Activated CD4-positive, alpha-beta memory T cell treated with anti-CD3 and anti-CD28 coated beads for 36 hours (primary cell): ENCODE results near the gene DUS4L. TPM values are rescaled to one million over a fixed set of nuclear protein-coding genes. Genes with fewer than 3 reads are reported as not detected.
"Not testable (repeated sequence)": the region's sequence is repeated elsewhere in the genome, so short reads cannot be mapped to it uniquely, and the experiment has no call there.

ENCODE experiments used
- CTCF ChIA-PET: fragments of 350-600 bp; sonication (Branson Sonifier 250); formaldehyde crosslinking; loops from one replicate; lab custom pipeline; 2021; ENCODE audit warnings: antibody characterized with exemption, inconsistent platforms; lab: Charles Lee
- POLR2A ChIA-PET: fragments of 350-600 bp; sonication (Branson Sonifier 250); formaldehyde crosslinking; loops from one replicate; lab custom pipeline; 2021; ENCODE audit warnings: antibody characterized with exemption; lab: Charles Lee
- DNase-seq: peaks from one replicate; pipeline ENCODE4 v3.0.0-alpha.2; 2020
- H3K27ac Mint-ChIP-seq: one replicate; pipeline ENCODE4 v1.8.0; 2021; ENCODE audit warnings: mixed read lengths
- H3K27me3 Mint-ChIP-seq: one replicate; pipeline ENCODE4 v1.8.0; 2021; ENCODE audit warnings: mixed read lengths
- H3K36me3 Mint-ChIP-seq: one replicate; pipeline ENCODE4 v1.8.0; 2021; ENCODE audit warnings: mixed read lengths
- H3K4me1 Mint-ChIP-seq: one replicate; pipeline ENCODE4 v1.8.0; 2021; ENCODE audit warnings: low read depth, mixed read lengths
- H3K4me3 Mint-ChIP-seq: one replicate; pipeline ENCODE4 v1.8.0; 2021; ENCODE audit warnings: mild to moderate bottlenecking, mixed read lengths
- H3K9me3 Mint-ChIP-seq: one replicate; pipeline ENCODE4 v1.8.0; 2021; ENCODE audit warnings: mixed read lengths
- intact Hi-C: fragments of 100-400 bp; cut with micrococcal nuclease; formaldehyde crosslinking; loops from one replicate; pipeline ENCODE4 v1.15.1; 2023
- total RNA-seq, 2 experiments: library from RNA; stranded (reverse); gene quantifications; one replicate each; pipeline ENCODE4 v1.2.3, GENCODE V29; 2021

Gene DUS4L, protein sequence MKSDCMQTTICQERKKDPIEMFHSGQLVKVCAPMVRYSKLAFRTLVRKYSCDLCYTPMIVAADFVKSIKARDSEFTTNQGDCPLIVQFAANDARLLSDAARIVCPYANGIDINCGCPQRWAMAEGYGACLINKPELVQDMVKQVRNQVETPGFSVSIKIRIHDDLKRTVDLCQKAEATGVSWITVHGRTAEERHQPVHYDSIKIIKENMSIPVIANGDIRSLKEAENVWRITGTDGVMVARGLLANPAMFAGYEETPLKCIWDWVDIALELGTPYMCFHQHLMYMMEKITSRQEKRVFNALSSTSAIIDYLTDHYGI
- 10 to 100 TPM; 11.8 to 12.4 TPM for total RNA-seq

GRCh38 chr7:107563775-107564552 is at the start of gene DUS4L, which contains the start of gene COG5:
Gene DUS4L, plus strand, starts transcription at chr7:107563971. Its CDS starts 3,100 bp downstream, at chr7:107567071.
Gene COG5, minus strand, starts transcription at chr7:107563920. Its CDS starts 24 bp downstream, at chr7:107563896.
- H3K27ac Mint-ChIP-seq, result peak within 1 kb of the TSS; percentile 90
- peaks cover 9% of the 10 kb centered on the region for H3K36me3 Mint-ChIP-seq

DNA sequence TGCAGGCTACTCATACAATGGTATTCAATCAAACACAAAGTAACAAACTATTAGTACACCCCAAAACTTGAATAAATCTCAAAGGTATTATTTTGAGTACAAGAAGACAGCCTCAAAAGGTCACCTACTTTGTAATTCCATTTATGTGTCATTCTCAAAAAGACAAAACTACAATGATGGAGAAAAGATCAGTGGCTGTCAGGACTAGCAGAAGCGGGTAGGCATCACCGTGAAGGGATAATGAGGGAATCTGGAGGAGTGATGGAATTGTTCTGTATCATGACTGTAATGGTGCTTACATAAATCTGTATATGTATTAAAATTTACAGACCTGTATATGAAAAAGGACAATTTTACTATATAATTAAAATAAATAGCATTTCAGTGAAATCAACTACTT is 37.1 kb upstream of the DUS4L start:
- ChIA-PET CTCF (no interaction called here), POLR2A (no interaction called here)
- Mint-ChIP-seq H3K36me3 (peaks cover 34% of the 10 kb centered on the region), H3K4me3 (no peak overlapping the region), H3K4me1 (peaks cover 7% of the 10 kb centered on the region), H3K9me3 (no peaks in the 10 kb centered on the region), H3K27ac (no peak overlapping the region), H3K27me3 (no peaks in the 10 kb centered on the region)
- no peak for DNase-seq
- intact Hi-C loops, result no loop called here

More at GRCh38 chr7:107563775-107564552, at the start of gene DUS4L, which contains the start of gene COG5:
- Mint-ChIP-seq H3K27me3 (no peaks in the 10 kb centered on the region), H3K4me1 (peaks cover 57% of the 10 kb centered on the region), H3K4me3 (peak within 1 kb of the TSS; percentile 92), H3K9me3 (no peaks in the 10 kb centered on the region)
- CTCF ChIA-PET, result interaction anchor here (1.0 to 2.1 kb wide), 9 partner anchors 18 to 417 kb away, joined by 3 to 11 read pairs (median 4); partner anchors contain the start of gene CBLL1
- POLR2A ChIA-PET, result interaction anchor here (1.1 to 2.1 kb wide), 5 partner anchors 15 to 394 kb away, joined by 3 to 14 read pairs (median 8); partner anchors contain the start of genes CBLL1, HBP1 and SLC26A4
- peak; percentile 92 for DNase-seq
- intact Hi-C loops, result loop anchor here (1.0 to 5.0 kb wide), 9 partner anchors 16 to 697 kb away; partner anchors contain the start of genes BCAP29, DLD, PIK3CG and SLC26A4

DNA sequence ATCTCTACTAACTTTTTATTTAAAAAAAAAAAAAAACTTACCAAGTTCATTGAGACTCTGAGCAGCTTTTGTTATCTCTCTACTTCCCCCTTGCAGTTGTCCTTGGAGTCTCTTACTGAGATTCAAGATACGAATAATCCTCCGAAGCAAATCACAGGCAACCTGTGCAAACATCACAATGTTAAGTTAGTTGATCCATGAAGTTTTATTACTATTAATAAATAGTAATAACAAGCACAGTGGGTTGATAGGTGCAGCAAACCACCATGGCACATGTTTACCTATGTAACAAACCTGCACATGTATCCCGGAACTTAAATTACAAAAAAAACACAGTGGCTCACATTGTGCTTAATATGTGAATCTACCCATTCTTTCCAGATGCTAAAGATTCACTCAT is 36.6 kb upstream of the DUS4L start:
- H3K9me3 Mint-ChIP-seq, result no peaks in the 10 kb centered on the region
- intact Hi-C loops, result no loop called here
- H3K36me3 Mint-ChIP-seq, result peaks cover 29% of the 10 kb centered on the region
- H3K4me1 Mint-ChIP-seq, result peaks cover 5% of the 10 kb centered on the region
- DNase-seq, result no peak
- no peak overlapping the region for H3K27ac Mint-ChIP-seq
- POLR2A ChIA-PET, result interaction anchor here (0.6 kb wide), 1 partner anchor 213 kb away, joined by 3 read pairs; no protein-coding TSS in a partner anchor
- CTCF ChIA-PET, result no interaction called here
- no peak overlapping the region for H3K4me3 Mint-ChIP-seq
- H3K27me3 Mint-ChIP-seq, result no peaks in the 10 kb centered on the region

DNA sequence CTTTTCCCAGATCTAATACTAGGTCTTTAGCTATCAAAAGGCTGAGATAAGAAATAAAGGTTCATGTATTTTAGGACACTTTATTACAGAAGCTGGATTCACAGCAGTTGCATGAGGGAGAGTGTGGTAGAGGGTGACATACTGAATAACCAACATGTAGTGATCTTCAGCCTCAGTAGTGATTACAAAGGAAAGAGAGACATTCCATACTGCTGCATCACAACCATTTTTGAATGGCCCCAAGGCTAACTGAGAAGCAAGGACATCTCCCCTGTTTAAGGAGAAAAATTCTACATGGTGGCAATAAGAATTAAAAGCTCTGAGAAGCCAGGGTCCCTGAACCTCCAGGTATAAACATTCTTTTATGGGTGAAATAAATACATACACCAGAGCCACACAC is 35.3 kb upstream of the DUS4L start:
- no peak for DNase-seq
- Mint-ChIP-seq H3K27ac (no peak overlapping the region), H3K9me3 (no peaks in the 10 kb centered on the region), H3K36me3 (peaks cover 24% of the 10 kb centered on the region), H3K4me3 (no peak overlapping the region), H3K27me3 (no peaks in the 10 kb centered on the region), H3K4me1 (peaks cover 12% of the 10 kb centered on the region)
- POLR2A ChIA-PET, result no interaction called here
- CTCF ChIA-PET, result no interaction called here
- intact Hi-C loops, result no loop called here

GRCh38 chr7:107530751-107531150 is 33.0 kb upstream of the DUS4L start:
- DNase-seq, result no peak
- H3K9me3 Mint-ChIP-seq, result peaks cover 12% of the 10 kb centered on the region
- ChIA-PET POLR2A (no interaction called here), CTCF (no interaction called here)
- H3K4me3 Mint-ChIP-seq, result no peak overlapping the region
- no peaks in the 10 kb centered on the region for H3K27me3 Mint-ChIP-seq
- H3K36me3 Mint-ChIP-seq, result peaks cover 36% of the 10 kb centered on the region
- H3K27ac Mint-ChIP-seq, result no peak overlapping the region
- H3K4me1 Mint-ChIP-seq, result peaks cover 34% of the 10 kb centered on the region
- intact Hi-C loops, result no loop called here

GRCh38 chr7:107534139-107534538 is 29.6 kb upstream of the DUS4L start:
- H3K4me1 Mint-ChIP-seq, result peaks cover 38% of the 10 kb centered on the region
- no peak for DNase-seq
- POLR2A ChIA-PET, result no interaction called here
- intact Hi-C loops, result no loop called here
- CTCF ChIA-PET, result no interaction called here
- H3K9me3 Mint-ChIP-seq, result peaks cover 19% of the 10 kb centered on the region
- peaks cover 47% of the 10 kb centered on the region for H3K36me3 Mint-ChIP-seq
- no peaks in the 10 kb centered on the region for H3K27me3 Mint-ChIP-seq
- no peak overlapping the region for H3K4me3 Mint-ChIP-seq
- no peak overlapping the region for H3K27ac Mint-ChIP-seq

GRCh38 chr7:107537228-107537627 is 26.5 kb upstream of the DUS4L start:
- Mint-ChIP-seq H3K36me3 (peaks cover 49% of the 10 kb centered on the region), H3K9me3 (peaks cover 19% of the 10 kb centered on the region), H3K4me1 (peaks cover 35% of the 10 kb centered on the region)
- intact Hi-C loops, CTCF ChIA-PET, H3K27me3 Mint-ChIP-seq, DNase-seq, H3K27ac Mint-ChIP-seq, H3K4me3 Mint-ChIP-seq, POLR2A ChIA-PET: not testable (repeated sequence)

GRCh38 chr7:107538001-107538400 is 25.8 kb upstream of the DUS4L start:
- POLR2A ChIA-PET, result no interaction called here
- CTCF ChIA-PET, result no interaction called here
- no peak overlapping the region for H3K27ac Mint-ChIP-seq
- intact Hi-C loops, result no loop called here
- peaks cover 51% of the 10 kb centered on the region for H3K36me3 Mint-ChIP-seq
- H3K4me1 Mint-ChIP-seq, result peaks cover 33% of the 10 kb centered on the region
- H3K4me3 Mint-ChIP-seq, result no peak overlapping the region
- H3K27me3 Mint-ChIP-seq, result no peaks in the 10 kb centered on the region
- peaks cover 19% of the 10 kb centered on the region for H3K9me3 Mint-ChIP-seq
- no peak for DNase-seq

DNA sequence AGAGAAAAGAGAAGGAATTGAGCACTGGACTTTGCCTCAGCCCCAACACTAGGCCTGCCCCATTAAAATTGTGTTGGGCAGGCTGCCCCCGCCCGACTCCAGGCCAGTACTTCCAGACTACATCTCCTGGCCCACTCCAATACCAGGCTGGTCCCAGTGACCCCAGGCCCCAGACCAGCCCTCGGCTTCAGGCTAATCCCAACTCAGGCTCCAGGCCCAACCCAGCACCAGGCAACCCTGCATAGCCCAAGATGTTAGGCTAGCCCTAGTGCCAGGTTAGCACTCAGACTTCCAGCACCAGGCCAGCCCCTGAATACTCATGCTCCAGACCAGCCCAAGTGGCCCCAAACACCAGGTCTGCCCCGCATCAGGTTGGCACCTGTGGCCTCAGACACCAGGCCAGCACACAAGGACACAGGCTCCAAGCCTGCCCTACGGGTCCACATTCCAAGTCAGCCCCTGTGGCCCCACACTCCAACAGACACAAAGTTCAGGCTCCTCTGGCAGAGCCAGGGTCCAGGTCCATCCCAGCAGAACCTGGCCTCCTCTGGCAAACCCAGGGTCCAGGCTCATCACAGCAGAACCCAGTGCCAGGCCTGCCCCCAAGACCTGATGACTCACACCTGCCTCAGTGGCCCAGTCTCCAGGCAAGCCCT is 20.3 kb upstream of the DUS4L start:
- Mint-ChIP-seq H3K27ac (no peak overlapping the region), H3K27me3 (no peaks in the 10 kb centered on the region), H3K4me1 (peaks cover 4% of the 10 kb centered on the region), H3K9me3 (peaks cover 14% of the 10 kb centered on the region), H3K4me3 (no peak overlapping the region), H3K36me3 (peaks cover 53% of the 10 kb centered on the region)
- ChIA-PET CTCF (no interaction called here), POLR2A (no interaction called here)
- intact Hi-C loops, result no loop called here
- DNase-seq, result no peak

DNA sequence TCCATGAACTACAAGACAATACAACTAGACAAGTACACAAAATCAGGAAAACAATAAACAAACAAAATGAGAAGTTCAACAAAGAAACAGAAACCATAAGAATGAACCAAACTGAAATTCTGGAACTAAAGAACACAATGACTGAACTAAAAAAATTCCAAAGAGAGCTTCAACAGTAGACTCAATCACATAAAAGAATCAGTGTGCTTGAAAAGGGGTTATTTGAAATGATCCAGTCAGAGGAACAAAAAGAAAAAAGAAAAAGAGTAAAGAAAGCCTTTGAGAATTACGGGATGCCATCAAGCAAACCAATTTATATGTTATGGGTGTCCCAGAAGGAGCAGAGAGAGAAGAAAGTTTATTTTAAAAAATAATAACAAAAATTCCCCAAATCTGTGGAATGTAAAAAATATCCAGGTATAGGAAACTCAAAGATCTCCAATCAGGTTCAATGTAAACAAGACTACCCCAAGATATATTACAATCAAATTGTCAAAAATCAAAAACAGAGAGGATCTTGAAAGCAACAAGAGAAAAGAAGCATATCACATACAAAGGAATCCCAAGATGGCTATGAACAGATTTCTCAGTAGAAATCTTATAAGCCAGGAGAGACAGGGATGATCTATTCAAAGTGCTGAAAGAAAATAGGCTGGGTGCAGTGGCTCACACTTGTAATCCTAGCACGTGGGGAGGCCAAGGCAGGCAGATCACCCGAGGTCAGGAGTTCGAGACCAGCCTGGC is 18.8 kb upstream of the DUS4L start:
- CTCF ChIA-PET, result no interaction called here

DNA sequence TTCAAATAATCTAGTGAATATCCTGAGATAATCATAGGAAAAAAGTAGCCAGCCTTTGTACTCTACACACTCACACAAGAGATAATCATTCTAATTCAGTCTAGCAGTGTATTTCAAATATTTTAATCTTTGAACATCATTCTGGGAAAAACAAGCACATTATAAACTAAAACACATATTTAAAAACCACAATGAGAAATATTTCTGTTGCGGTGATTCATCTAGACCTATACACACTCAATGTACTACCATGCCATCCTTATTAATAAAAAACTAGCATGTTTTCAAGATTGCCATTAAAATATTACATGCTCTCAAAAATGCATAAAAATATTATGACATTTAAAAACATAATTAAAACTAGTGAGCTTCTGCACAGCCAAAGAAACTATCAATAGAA is 11.8 kb upstream of the DUS4L start:
- CTCF ChIA-PET, result interaction anchor here (1.4 kb wide), 1 partner anchor 323 kb away, joined by 3 read pairs; no protein-coding TSS in a partner anchor
- Mint-ChIP-seq H3K9me3 (no peaks in the 10 kb centered on the region), H3K4me1 (peaks cover 35% of the 10 kb centered on the region), H3K27me3 (no peaks in the 10 kb centered on the region), H3K4me3 (no peak overlapping the region), H3K36me3 (peaks cover 40% of the 10 kb centered on the region), H3K27ac (no peak overlapping the region)
- intact Hi-C loops, result no loop called here
- POLR2A ChIA-PET, result no interaction called here
- no peak for DNase-seq

More for the DNA sequence above, 18.8 kb upstream of the DUS4L start:
- Mint-ChIP-seq H3K27me3 (no peaks in the 10 kb centered on the region), H3K4me3 (no peak overlapping the region), H3K36me3 (peaks cover 52% of the 10 kb centered on the region), H3K27ac (peak overlapping the region; percentile 15), H3K4me1 (peaks cover 6% of the 10 kb centered on the region), H3K9me3 (peaks cover 14% of the 10 kb centered on the region)
- intact Hi-C loops, result no loop called here
- POLR2A ChIA-PET, result no interaction called here
- no peak for DNase-seq
